DMS79 (cell line): ENCODE measurements around the gene GRIN2D.
"Not testable (repeated sequence)": the region's sequence is repeated elsewhere in the genome, so short reads cannot be mapped to it uniquely, and the experiment has no call there.

Experiments used
- DNase-seq: peaks from one replicate; lab custom pipeline; 2025; lab: John Stamatoyannopoulos, UW

GRIN2D gene

GRCh38 chr19:48371771-48372170, 21.7 kb upstream of the GRIN2D start:
- not testable (repeated sequence) for DNase-seq

- peak; percentile 92 for DNase-seq
Observed at GRCh38 chr19:48372904-48373303, 20.6 kb upstream of the GRIN2D start.

- no peak for DNase-seq
Observed at GRCh38 chr19:48373567-48373966, 19.9 kb upstream of the GRIN2D start.

- DNase-seq: no peak
Observed at GRCh38 chr19:48378194-48378570, 15.3 kb upstream of the GRIN2D start.

- DNase-seq: no peak
Observed at GRCh38 chr19:48379058-48379457, 14.4 kb upstream of the GRIN2D start.

DNA sequence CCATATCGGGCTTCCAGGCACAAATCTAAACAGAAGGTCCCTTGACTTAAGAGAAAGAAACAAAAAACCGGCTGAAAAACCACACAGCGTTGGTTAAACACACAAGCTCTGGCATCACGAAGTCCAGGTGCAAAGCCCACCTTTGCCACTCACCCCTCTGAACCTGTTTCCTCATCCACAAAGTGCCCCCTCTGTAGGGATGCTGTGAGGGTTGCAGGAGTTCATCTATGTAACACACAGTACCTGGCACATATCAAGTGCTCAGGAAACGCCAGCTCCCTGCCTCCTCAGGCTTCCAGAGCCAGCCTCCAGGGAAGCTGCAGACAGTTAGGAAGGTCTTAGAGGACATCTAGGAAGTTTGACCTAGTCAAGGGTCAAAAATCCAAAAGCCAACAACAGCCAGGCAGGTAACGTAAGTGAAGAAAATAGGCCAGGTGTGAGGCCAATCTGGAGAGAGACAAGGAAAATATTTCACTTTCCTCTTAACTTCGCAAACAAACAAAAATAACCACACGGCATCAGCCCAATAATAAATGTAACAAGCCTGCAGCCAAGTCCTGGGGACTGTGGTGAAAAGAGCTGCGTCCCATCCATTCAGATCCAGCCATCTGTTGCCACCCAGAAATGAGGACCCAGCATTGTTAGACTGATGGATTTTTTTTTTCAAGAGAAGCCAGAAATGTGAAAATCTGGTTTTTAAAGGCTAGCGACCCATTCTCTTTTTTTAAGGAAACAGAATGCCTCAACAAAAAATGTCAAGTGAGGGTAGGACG, 12.1 kb upstream of the GRIN2D start:
- no peak for DNase-seq

DNA sequence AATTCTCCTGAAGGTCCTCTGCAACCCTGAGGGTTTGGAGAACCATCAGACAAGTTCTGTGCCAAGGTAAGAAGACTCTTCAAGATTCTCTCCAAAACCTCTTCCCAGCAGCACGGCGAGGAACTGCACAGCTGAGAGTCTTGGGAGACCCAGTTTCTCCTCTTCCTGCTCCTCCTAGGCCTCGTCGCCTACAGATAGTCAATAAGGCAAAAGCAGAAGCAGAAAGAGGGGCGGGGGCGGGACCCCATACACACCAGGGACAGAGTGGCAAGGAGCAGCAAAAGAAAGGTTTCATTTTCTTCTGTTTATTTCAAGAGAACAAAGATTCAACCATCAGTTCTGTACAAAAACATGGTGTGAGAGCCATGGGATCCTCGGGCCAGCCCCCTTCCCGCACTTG, 11.2 kb upstream of the GRIN2D start:
- no peak for DNase-seq

- DNase-seq: no peak
Observed at GRCh38 chr19:48385461-48386087, 7.9 kb upstream of the GRIN2D start.

- no peak for DNase-seq
Observed at GRCh38 chr19:48386981-48387380, 6.5 kb upstream of the GRIN2D start.

DNA sequence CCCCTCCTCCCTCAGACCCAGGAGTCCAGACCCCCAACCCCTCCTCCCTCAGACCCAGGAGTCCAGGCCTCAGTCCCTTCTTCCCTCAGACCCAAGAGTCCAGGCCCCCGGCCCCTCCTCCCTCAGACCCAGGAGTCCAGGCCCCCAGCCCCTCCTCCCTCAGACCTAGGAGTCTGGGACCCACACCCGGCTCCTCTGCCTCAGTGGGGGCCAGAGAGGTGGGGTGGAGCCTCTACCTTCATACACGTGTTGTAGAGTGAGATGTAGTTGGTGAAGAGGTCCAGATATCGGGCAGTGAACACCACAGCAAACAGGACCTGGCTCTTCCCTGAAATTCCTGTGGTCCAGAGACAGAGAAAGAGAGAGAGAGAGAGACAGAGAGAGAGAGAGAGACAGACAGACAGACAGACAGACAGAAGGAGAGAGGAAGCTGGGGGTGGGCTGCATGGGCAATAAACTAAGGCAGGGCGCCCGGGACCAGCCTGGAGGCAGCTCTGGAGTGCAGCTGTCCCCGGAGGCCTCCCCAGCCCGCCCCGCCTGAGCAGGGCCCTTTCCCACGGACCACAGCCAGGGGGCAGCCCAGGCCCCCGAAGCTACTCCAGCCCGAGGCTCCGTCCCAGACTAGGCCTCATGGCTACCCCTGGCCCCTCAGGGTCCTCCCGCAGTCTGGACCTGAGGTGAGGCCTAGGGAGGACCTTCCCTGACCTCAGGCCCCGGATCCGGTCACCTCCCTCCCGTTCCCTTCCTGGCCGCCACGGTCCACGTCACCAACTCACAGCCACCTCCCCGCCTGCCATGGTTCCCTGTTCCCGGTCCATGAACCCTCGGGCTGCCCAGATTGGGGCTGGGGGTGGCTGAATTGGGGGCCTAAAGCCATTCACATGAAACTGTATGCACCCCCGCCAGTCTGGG, 3.0 kb upstream of the GRIN2D start:
- DNase-seq: no peak

DNA sequence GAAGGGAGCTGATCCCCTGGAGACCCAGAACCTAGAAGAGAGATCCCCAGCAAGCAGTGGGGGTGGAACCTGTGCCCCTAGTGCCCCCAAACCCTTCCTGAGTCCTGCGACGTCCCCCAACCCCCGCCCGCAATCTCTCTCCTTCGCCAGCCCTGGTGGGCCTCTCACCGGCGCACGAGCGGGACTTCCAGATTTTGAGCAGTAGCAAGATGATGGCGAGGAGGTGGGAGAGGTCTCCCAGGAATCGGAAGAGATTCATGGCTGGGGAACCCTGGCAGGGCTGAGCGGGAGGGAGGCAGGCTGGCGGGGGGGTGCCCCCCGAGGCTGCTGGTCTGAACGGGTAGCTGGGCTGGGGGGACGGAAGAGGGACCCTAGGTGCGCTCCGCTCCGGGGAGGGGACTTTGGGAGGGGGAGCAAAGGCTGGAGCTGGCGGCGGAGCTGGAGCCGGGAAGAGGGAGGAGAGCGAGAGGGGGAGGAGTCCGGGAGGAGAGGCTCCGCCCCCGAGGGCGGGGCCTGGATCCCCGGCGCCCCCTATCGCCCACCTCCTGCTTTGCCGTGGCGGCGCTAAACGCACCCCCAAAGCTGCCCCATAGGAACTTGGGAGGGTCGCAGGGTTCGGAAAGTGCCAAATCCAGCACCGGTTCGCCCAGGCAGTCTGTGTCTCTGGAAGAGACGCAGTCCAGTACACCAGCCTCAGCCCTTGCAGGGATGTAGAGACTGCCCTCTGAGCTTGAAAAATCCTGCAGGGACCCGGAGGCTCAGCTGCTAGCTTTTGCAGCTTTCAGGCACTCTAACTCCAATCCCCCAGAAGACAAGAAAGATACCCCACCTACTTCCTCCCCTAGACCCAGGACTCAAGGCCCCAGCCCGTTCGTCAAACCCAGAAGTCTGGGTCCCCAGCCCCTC, 2.1 kb upstream of the GRIN2D start, which contains the start of gene KDELR1:
KDELR1 (minus strand) TSS at position 452 of the 906 bp plus-strand sequence; CDS start at position 259, 193 bp downstream.
- DNase-seq: peak; percentile 39

GRCh38 chr19:48392006-48392344, 1.5 kb upstream of the GRIN2D start:
- DNase-seq: not testable (repeated sequence)

GRCh38 chr19:48392860-48393558, 459 bp upstream of the GRIN2D start:
- DNase-seq: no peak

DNA sequence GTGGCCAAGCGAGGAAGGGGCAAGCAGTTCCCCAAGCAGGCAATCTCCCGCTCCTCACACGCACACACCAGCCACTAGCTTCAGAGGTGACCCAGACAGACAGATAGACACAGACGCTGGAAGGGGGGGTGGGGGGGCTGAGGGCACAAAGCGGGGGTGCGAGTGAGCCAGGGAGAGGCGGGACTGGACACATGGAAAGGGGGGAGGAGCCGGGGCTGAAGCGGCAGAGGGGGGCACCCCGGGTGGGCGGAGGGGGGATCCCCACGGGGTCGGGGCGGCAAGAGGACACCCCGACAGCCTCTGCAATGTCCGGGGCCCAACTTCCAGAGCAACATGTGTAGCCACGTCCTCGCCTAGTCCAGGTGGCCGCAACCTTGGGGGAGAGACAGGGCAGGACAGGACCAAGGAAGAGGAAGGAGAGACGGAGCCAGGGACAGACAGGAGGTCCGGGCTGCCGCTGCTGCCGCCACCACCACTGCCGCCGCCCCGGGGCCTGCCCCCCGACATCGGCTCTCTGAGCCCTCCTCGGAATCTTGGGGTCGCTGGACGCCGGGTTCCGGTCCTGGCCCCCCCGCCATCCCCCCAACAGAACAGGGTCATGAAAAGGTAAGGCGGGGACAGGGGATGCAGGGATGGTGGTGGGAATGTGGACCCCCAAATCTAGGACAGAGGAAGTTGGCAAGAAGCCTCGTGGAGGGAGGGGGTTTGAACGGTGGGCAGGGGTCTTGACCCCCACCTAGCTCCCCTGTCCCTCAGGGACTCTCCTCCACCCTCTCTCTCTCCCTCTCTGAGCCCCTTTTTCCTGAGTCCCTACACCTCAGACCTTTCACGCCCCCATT, 1.1 kb downstream of the GRIN2D start:
- no peak for DNase-seq

- no peak for DNase-seq
Observed at GRCh38 chr19:48395170-48395455, 1.6 kb downstream of the GRIN2D start.

DNA sequence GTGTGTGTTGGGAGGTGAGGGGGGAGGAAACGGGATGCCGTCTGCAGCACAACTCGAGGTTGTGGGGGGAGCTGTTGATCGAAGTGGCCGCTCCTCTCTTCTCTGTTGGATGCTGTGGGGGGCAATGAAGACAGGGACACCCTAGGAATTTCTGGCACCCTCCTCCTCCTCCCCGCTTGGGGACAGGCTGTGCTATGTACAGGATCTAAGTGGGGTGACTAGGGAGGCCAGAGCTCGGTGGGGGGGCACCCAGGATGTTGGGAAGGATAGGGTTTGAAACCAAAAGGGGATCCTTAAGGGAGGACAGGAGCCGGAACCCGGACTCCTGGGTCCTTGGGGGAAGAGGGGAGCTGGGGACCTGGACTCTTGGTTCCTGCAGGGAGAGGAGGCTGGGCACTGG, 2.0 kb downstream of the GRIN2D start:
- no peak for DNase-seq

DNA sequence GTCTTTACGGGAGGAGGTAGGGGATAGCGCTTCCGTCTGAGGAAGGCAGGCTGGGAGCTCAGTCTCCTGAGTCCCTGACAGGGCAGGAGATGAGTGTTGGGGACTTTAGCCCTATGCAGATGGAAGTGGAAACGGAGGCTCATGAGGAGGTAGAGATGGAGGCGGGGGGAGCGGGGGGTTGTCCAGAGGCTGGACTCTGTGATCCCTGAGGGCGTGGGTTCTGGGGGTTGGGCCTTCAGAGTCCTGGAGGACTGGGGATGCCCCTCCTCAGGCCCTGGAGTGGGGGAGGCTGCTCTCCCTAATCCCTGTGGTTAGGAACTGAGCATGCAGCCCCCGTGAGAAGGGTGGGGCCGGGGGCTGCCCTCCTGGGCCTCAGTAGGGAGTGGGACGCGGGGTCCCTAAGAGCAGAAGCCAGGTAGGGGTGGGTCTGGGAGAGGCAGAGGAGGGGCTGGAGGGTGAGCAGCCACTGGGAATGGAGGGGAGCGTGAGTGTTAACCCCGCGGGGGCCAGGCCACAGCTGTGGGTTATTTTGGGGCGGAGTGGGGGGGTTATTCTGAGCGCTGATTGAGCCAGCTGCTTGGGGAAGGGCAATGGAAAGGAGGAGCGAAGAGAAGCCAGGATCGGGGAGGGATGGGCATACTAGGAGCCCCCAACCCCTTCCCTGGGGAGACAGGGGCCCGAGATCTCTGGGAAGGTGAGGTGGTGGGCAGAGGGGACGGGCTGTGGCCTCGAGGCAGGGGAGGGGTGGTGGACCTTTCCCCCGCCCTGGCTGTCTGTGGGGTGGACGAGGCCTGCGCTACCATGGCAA, 2.8 kb downstream of the GRIN2D start:
- DNase-seq: no peak

GRCh38 chr19:48396824-48397176, 3.3 kb downstream of the GRIN2D start:
- no peak for DNase-seq

GRCh38 chr19:48397263-48398101, 4.0 kb downstream of the GRIN2D start:
- DNase-seq: no peak
